SU-DHL-6 (cell line): ENCODE measurements around the gene AOAH.

Experiments
- EZH2phosphoT487 ChIP-seq: fragments of 200-600 bp; sonication (generic), shearing (Covaris generic); conservative IDR thresholded peaks from 2 replicates; pipeline ENCODE4 v1.6.1; 2018; ENCODE audit warnings: mild to moderate bottlenecking, antibody characterized with exemption, low read length, moderate library complexity, mixed read lengths
- TF ChIP-seq, protein P1 (sequence below): fragments of 200-600 bp; sonication (generic); IDR thresholded peaks from one replicate; pipeline ENCODE4 v1.5.1; 2017; ENCODE audit warnings: antibody characterized with exemption, mild to moderate bottlenecking, low read length, moderate library complexity; ENCODE audit not compliant: insufficient read depth, poor library complexity, severe bottlenecking

DNA sequence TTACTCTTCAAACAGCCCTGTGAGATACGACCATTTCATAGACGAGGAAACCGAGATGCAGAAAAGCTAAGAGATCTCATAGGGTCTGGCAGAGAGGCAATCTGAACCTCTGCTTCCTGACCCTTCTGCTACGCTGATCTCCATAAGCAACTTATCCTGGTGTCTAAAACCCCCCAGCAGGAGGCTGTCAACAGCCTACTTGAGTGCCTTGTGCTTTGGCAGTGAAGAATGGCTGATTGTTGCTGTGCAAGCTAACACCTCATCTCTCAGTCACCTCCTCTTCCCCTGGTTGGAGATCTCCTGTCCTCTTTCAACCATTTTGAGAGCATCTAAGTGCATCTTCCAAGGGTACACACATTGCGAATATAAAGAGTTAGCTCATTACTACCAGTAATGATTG, 86.2 kb downstream of the AOAH start:
- TF ChIP-seq, protein P1, sequence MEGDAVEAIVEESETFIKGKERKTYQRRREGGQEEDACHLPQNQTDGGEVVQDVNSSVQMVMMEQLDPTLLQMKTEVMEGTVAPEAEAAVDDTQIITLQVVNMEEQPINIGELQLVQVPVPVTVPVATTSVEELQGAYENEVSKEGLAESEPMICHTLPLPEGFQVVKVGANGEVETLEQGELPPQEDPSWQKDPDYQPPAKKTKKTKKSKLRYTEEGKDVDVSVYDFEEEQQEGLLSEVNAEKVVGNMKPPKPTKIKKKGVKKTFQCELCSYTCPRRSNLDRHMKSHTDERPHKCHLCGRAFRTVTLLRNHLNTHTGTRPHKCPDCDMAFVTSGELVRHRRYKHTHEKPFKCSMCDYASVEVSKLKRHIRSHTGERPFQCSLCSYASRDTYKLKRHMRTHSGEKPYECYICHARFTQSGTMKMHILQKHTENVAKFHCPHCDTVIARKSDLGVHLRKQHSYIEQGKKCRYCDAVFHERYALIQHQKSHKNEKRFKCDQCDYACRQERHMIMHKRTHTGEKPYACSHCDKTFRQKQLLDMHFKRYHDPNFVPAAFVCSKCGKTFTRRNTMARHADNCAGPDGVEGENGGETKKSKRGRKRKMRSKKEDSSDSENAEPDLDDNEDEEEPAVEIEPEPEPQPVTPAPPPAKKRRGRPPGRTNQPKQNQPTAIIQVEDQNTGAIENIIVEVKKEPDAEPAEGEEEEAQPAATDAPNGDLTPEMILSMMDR, result no peak
- TF ChIP-seq EZH2phosphoT487, result no peak
